GM23338 (cell line): ENCODE measurements around the gene USH2A. TPM values are rescaled to one million over a fixed set of nuclear protein-coding genes. Genes with fewer than 3 reads are reported as not detected.

ENCODE experiments used
- ATAC-seq: fragments of 200-7000 bp; cut with Tn5 transposase; 3 replicates; pipeline ENCODE4 v1.9.1; 2020
- DNase-seq: peaks from one replicate; pipeline ENCODE4 v3.0.0-alpha.2; 2015; ENCODE audit warnings: low spot score
- H2AFZ ChIP-seq: fragments of 200-600 bp; sonication (generic); 2 replicates; pipeline ENCODE4 v1.8.0; 2016; ENCODE audit warnings: antibody characterized with exemption, mild to moderate bottlenecking, moderate library complexity
- H3F3A ChIP-seq: fragments of 200-600 bp; sonication (generic); replicated peaks from 2 replicates; pipeline ENCODE4 v1.8.0; 2017; ENCODE audit warnings: antibody characterized with exemption, mixed run types, low read depth
- H3K27ac ChIP-seq: fragments of 200-600 bp; sonication (generic); 2 replicates; pipeline ENCODE4 v1.6.1; 2016; ENCODE audit warnings: low read depth
- H3K27me3 ChIP-seq: fragments of 200-600 bp; sonication (generic); 2 replicates; pipeline ENCODE4 v1.8.0; 2016; ENCODE audit warnings: mild to moderate bottlenecking, mixed run types, moderate library complexity; ENCODE audit not compliant: insufficient read depth
- H3K36me3 ChIP-seq: fragments of 200-600 bp; sonication (generic); 2 replicates; pipeline ENCODE4 v1.8.0; 2016; ENCODE audit warnings: mild to moderate bottlenecking; ENCODE audit not compliant: insufficient read depth
- H3K4me1 ChIP-seq: fragments of 200-600 bp; sonication (generic); 2 replicates; pipeline ENCODE4 v1.8.0; 2016; ENCODE audit warnings: mild to moderate bottlenecking, moderate library complexity; ENCODE audit not compliant: insufficient read depth
- H3K4me2 ChIP-seq: fragments of 200-600 bp; sonication (generic); 2 replicates; pipeline ENCODE4 v1.7.1; 2017; ENCODE audit warnings: mixed run types
- H3K4me3 ChIP-seq: fragments of 200-600 bp; sonication (generic); 2 replicates; pipeline ENCODE4 v1.6.1; 2016; ENCODE audit warnings: mixed run types
- H3K79me2 ChIP-seq: fragments of 200-600 bp; sonication (generic); replicated peaks from 2 replicates; pipeline ENCODE4 v1.8.0; 2017; ENCODE audit warnings: mild to moderate bottlenecking; ENCODE audit not compliant: insufficient read depth
- H3K9me2 ChIP-seq: fragments of 200-600 bp; sonication (generic); 2 replicates; pipeline ENCODE4 v1.8.0; 2017; ENCODE audit not compliant: insufficient read depth
- H4K20me1 ChIP-seq: fragments of 200-600 bp; sonication (generic); replicated peaks from 2 replicates; pipeline ENCODE4 v1.8.0; 2017; ENCODE audit warnings: mild to moderate bottlenecking; ENCODE audit not compliant: insufficient read depth
- H3K27ac Mint-ChIP-seq: 2 replicates; pipeline ENCODE4 v1.8.0; 2020; ENCODE audit warnings: inconsistent platforms, mild to moderate bottlenecking, moderate library complexity, mixed read lengths
- H3K27me3 Mint-ChIP-seq: 3 replicates; pipeline ENCODE4 v1.8.0; 2022; ENCODE audit warnings: low read depth, mild to moderate bottlenecking, moderate library complexity, mixed read lengths, inconsistent platforms; ENCODE audit not compliant: insufficient read depth, poor library complexity
- H3K36me3 Mint-ChIP-seq: 3 replicates; pipeline ENCODE4 v1.8.0; 2021; ENCODE audit warnings: low read depth, mild to moderate bottlenecking, inconsistent platforms, moderate library complexity, mixed read lengths
- H3K4me1 Mint-ChIP-seq: 3 replicates; pipeline ENCODE4 v1.8.0; 2020; ENCODE audit warnings: mild to moderate bottlenecking, inconsistent platforms, mixed read lengths
- H3K4me3 Mint-ChIP-seq: 3 replicates; pipeline ENCODE4 v1.8.0; 2021; ENCODE audit warnings: moderate library complexity, mild to moderate bottlenecking, inconsistent platforms, mixed read lengths
- H3K9me3 Mint-ChIP-seq: 3 replicates; pipeline ENCODE4 v1.8.0; 2020; ENCODE audit warnings: moderate library complexity, mild to moderate bottlenecking, inconsistent platforms, mixed read lengths
- CREB1 ChIP-seq: fragments of 250-450 bp; sonication (Bioruptor Pico); IDR thresholded peaks from 2 replicates; pipeline ENCODE4 v1.5.0; 2020; ENCODE audit warnings: low read depth, mild to moderate bottlenecking, moderate library complexity
- EZH2 ChIP-seq: fragments of 200-600 bp; sonication (generic); IDR thresholded peaks from one replicate; pipeline ENCODE4 v1.8.0; 2017; ENCODE audit warnings: antibody characterized with exemption, mild to moderate bottlenecking, low read depth; ENCODE audit not compliant: unreplicated experiment
- EZH2phosphoT487 ChIP-seq: fragments of 200-600 bp; sonication (generic); IDR thresholded peaks from one replicate; pipeline ENCODE4 v1.8.1; 2018; ENCODE audit warnings: antibody characterized with exemption; ENCODE audit not compliant: unreplicated experiment
- JUNB ChIP-seq: IDR thresholded peaks from one replicate; pipeline ENCODE4 v1.6.1; 2016; ENCODE audit warnings: antibody characterized with exemption; ENCODE audit not compliant: unreplicated experiment
- NANOG ChIP-seq: IDR thresholded peaks from 2 replicates; pipeline ENCODE4 v1.6.1; 2016; ENCODE audit warnings: antibody characterized with exemption, borderline replicate concordance
- POLR2AphosphoS5 ChIP-seq: IDR thresholded peaks from 2 replicates; pipeline ENCODE4 v1.6.1; 2016; ENCODE audit warnings: antibody characterized with exemption, low read depth
- STAT1 ChIP-seq: IDR thresholded peaks from one replicate; pipeline ENCODE4 v1.6.1; 2016; ENCODE audit warnings: antibody characterized with exemption; ENCODE audit not compliant: unreplicated experiment
- ZNF114 ChIP-seq: fragments of 250-450 bp; sonication (Bioruptor Pico); IDR thresholded peaks from 2 replicates; pipeline ENCODE4 v1.5.0; 2020; ENCODE audit warnings: mild to moderate bottlenecking, moderate library complexity
- polyA plus RNA-seq: library from polyadenylated mRNA; unstranded; fragments of >200 nt; fragmentation: Nextera tagmentation; extraction: Ambion mirVana; gene quantifications from 2 replicates; pipeline ENCODE4 v1.2.1, GENCODE V29; 2016
- total RNA-seq: library from RNA; depleted of rRNA; stranded (reverse); fragments of >200 nt; shearing (Covaris generic); gene quantifications from 2 replicates; pipeline ENCODE4 v1.2.3, GENCODE V29; 2014
- TF ChIP-seq, protein P1 (sequence below), 2 experiments: fragments of 200-600 bp in 1 of 2; sonication (generic) in 1 of 2; conservative IDR thresholded peaks; 2 replicates each; pipeline versions ENCODE4 v1.5.1 to v1.6.1; 2016 to 2017; ENCODE audit warnings: antibody characterized with exemption in 2 of 2, low read depth in 2 of 2, mild to moderate bottlenecking in 2 of 2, moderate library complexity in 1 of 2

Gene USH2A
- total and polyA plus RNA-seq, 2 experiments from 2014 or later: 0.03 TPM

DNA sequence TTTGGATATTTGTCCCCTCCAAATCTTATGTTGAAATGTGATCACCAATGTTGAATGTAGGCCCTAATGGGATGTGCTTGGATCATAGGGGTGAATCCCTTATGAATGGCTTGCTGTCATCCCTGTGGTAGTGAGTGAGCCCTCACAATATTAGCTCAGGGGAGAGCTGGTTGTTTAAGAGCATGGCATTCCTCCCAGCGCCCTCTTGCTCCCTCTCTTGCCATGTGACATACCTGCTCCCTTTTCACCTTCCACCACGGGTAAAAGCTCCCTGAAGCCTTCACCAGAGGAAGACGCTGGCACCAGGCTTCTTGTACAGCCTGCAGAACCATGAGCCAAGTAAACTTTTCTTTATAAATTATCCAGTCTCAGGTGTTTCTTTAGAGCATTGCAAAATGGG, 550.6 kb downstream of the USH2A start:
- H4K20me1 ChIP-seq: no peaks in the 10 kb centered on the region
- no peaks in the 10 kb centered on the region for H3K9me3 Mint-ChIP-seq
- peaks cover 2% of the 10 kb centered on the region for H3K27me3 Mint-ChIP-seq
- no peak overlapping the region for H3K4me3 Mint-ChIP-seq
- no peaks in the 10 kb centered on the region for H3K36me3 Mint-ChIP-seq
- ATAC-seq: peak; percentile 59; the same call in 2 of the 3 replicates
- H3K4me1 Mint-ChIP-seq: no peaks in the 10 kb centered on the region
- no peaks in the 10 kb centered on the region for H3K79me2 ChIP-seq
- no peak overlapping the region for H3K4me3 ChIP-seq
- no peak overlapping the region for H2AFZ ChIP-seq
- DNase-seq: peak; percentile 32
- H3K27ac ChIP-seq: no peak overlapping the region
- no peaks in the 10 kb centered on the region for H3K4me1 ChIP-seq
- H3K36me3 ChIP-seq: no peaks in the 10 kb centered on the region
- H3K27ac Mint-ChIP-seq: no peak overlapping the region
- no peak overlapping the region for H3K4me2 ChIP-seq
- no peaks in the 10 kb centered on the region for H3F3A ChIP-seq
- no peak for TF ChIP-seq JUNB
- TF ChIP-seq, protein P1, sequence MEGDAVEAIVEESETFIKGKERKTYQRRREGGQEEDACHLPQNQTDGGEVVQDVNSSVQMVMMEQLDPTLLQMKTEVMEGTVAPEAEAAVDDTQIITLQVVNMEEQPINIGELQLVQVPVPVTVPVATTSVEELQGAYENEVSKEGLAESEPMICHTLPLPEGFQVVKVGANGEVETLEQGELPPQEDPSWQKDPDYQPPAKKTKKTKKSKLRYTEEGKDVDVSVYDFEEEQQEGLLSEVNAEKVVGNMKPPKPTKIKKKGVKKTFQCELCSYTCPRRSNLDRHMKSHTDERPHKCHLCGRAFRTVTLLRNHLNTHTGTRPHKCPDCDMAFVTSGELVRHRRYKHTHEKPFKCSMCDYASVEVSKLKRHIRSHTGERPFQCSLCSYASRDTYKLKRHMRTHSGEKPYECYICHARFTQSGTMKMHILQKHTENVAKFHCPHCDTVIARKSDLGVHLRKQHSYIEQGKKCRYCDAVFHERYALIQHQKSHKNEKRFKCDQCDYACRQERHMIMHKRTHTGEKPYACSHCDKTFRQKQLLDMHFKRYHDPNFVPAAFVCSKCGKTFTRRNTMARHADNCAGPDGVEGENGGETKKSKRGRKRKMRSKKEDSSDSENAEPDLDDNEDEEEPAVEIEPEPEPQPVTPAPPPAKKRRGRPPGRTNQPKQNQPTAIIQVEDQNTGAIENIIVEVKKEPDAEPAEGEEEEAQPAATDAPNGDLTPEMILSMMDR (conservative IDR thresholded peaks at IDR 0.05; ENCODE audit: low read depth in 2 of 2): peak in 1 of 2 experiments; percentile 25; a peak in 1 of 4 replicates
- H3K9me2 ChIP-seq: no peaks in the 10 kb centered on the region
- no peaks in the 10 kb centered on the region for H3K27me3 ChIP-seq

DNA sequence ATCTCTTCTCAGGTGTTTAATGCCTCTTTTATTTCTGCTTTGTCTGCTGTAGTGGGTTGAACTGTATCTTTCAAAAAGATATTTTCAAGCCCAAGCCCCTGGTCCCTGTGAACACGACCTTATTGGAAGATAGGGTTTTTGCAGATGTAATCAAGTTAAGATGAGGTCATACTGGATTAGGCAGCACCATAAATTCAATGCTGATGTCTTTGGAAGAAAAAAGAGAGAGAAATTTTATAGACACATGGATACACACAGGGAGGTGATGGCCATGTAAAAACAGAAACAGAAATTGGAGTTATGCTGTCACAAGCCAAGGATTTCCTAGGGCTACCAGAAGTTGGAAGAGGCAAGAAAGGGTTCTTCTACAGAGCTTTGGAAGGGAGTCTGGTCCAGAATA, 554.7 kb downstream of the USH2A start:
- no peaks in the 10 kb centered on the region for H3K36me3 Mint-ChIP-seq
- no peaks in the 10 kb centered on the region for H3K36me3 ChIP-seq
- no peak for DNase-seq
- H3K27me3 Mint-ChIP-seq: peaks cover 2% of the 10 kb centered on the region
- no peak overlapping the region for H3K4me2 ChIP-seq
- no peaks in the 10 kb centered on the region for H3K9me2 ChIP-seq
- H3K27me3 ChIP-seq: no peaks in the 10 kb centered on the region
- ATAC-seq: no peak
- H4K20me1 ChIP-seq: no peaks in the 10 kb centered on the region
- no peaks in the 10 kb centered on the region for H3F3A ChIP-seq
- H3K4me1 ChIP-seq: no peaks in the 10 kb centered on the region
- no peaks in the 10 kb centered on the region for H3K9me3 Mint-ChIP-seq
- H3K79me2 ChIP-seq: no peaks in the 10 kb centered on the region
- H3K4me3 Mint-ChIP-seq: no peak overlapping the region
- no peak overlapping the region for H3K27ac Mint-ChIP-seq
- H3K4me1 Mint-ChIP-seq: no peaks in the 10 kb centered on the region
- H3K27ac ChIP-seq: no peak overlapping the region
- H2AFZ ChIP-seq: no peak overlapping the region
- no peak overlapping the region for H3K4me3 ChIP-seq
- TF ChIP-seq CREB1 (CRISPR knock-in tag) (no peak), POLR2AphosphoS5 (no peak), EZH2 (no peak), STAT1 (no peak)
- TF ChIP-seq, protein P1 (conservative IDR thresholded peaks at IDR 0.05; ENCODE audit: low read depth in 2 of 2): no peak

DNA sequence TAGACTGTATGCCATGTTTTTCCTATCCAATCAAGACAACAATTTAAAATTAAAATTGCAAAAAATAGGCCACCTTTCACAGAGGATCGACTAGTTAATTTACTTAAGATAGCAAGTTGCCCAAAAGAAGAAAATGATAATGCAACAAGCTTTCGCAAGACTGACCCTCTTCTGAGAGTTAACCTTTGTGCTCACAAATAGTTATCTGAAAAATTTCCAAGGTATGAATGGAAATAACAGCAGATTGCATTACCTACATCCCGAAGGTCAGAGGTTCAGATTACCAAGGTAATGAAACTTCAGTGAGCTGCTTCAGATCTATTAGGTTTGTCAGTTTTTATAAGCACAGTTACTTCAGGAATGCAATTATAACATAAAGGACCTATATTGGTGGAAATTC, 558.2 kb downstream of the USH2A start:
- H3K27me3 Mint-ChIP-seq: no peaks in the 10 kb centered on the region
- TF ChIP-seq EZH2phosphoT487 (no peak), NANOG (no peak), ZNF114 (CRISPR knock-in tag) (no peak), STAT1 (no peak), POLR2AphosphoS5 (no peak), CREB1 (CRISPR knock-in tag) (no peak)

More for the DNA sequence above, 558.2 kb downstream of the USH2A start:
- no peaks in the 10 kb centered on the region for H3K27me3 ChIP-seq
- no peaks in the 10 kb centered on the region for H3K4me1 Mint-ChIP-seq
- no peaks in the 10 kb centered on the region for H4K20me1 ChIP-seq
- ATAC-seq: no peak
- 0 out of 2 replicates have a peak, but pooled peaks cover 3% of the 10 kb centered on the region for H3K9me2 ChIP-seq
- no peaks in the 10 kb centered on the region for H3K36me3 ChIP-seq
- DNase-seq: no peak
- no peaks in the 10 kb centered on the region for H3F3A ChIP-seq
- no peak overlapping the region for H3K4me2 ChIP-seq
- no peak overlapping the region for H2AFZ ChIP-seq
- H3K27ac ChIP-seq: no peak overlapping the region
- no peaks in the 10 kb centered on the region for H3K79me2 ChIP-seq
- H3K4me3 ChIP-seq: no peak overlapping the region
- H3K4me1 ChIP-seq: no peaks in the 10 kb centered on the region
- no peaks in the 10 kb centered on the region for H3K36me3 Mint-ChIP-seq
- no peak overlapping the region for H3K27ac Mint-ChIP-seq
- no peak overlapping the region for H3K4me3 Mint-ChIP-seq
- H3K9me3 Mint-ChIP-seq: no peaks in the 10 kb centered on the region
